Superior temporal gyrus (tissue), 1 donor: ENCODE results near the gene GLS.
"Not testable (repeated sequence)": the region's sequence is repeated elsewhere in the genome, so short reads cannot be mapped to it uniquely, and the experiment has no call there.

Experiments used
- DNase-seq: peaks from one replicate; pipeline ENCODE4 v3.0.0-alpha.2; 2016; ENCODE audit errors: extremely low spot score

Gene GLS

GRCh38 chr2:190885844-190886243 lies 5.2 kb downstream of the GLS start:
- not testable (repeated sequence) for DNase-seq

GRCh38 chr2:190887089-190887488 lies 6.5 kb downstream of the GLS start:
- no peak for DNase-seq

GRCh38 chr2:190888449-190888848 lies 7.8 kb downstream of the GLS start:
- no peak for DNase-seq

GRCh38 chr2:190889175-190889943 lies 8.7 kb downstream of the GLS start:
- DNase-seq = no peak

- DNase-seq = no peak
These were observed 10.8 kb downstream of the GLS start for GRCh38 chr2:190891372-190891771.

- DNase-seq = no peak
These were observed 11.3 kb downstream of the GLS start for GRCh38 chr2:190891889-190892288.

GRCh38 chr2:190893157-190893556 lies 12.5 kb downstream of the GLS start:
- DNase-seq = no peak

- DNase-seq = no peak
These were observed 15.9 kb downstream of the GLS start for GRCh38 chr2:190896477-190896876.

- no peak for DNase-seq
These were observed 23.3 kb downstream of the GLS start for GRCh38 chr2:190903693-190904450.

- DNase-seq = no peak
These were observed 24.1 kb downstream of the GLS start for GRCh38 chr2:190904640-190905261.

GRCh38 chr2:190908532-190908931 lies 27.9 kb downstream of the GLS start:
- no peak for DNase-seq

GRCh38 chr2:190909680-190910079 lies 29.1 kb downstream of the GLS start:
- DNase-seq = no peak

GRCh38 chr2:190910341-190911136 lies 29.9 kb downstream of the GLS start:
- DNase-seq = no peak

GRCh38 chr2:190911813-190912212 lies 31.2 kb downstream of the GLS start:
- no peak for DNase-seq

- DNase-seq = no peak
These were observed 32.1 kb downstream of the GLS start for GRCh38 chr2:190912726-190913125.

- no peak for DNase-seq
These were observed 33.1 kb downstream of the GLS start for GRCh38 chr2:190913725-190914124.

GRCh38 chr2:190916829-190917228 lies 36.2 kb downstream of the GLS start:
- DNase-seq = no peak

- DNase-seq = no peak
These were observed 39.5 kb downstream of the GLS start for GRCh38 chr2:190920085-190920484.

- no peak for DNase-seq
These were observed 41.8 kb downstream of the GLS start for GRCh38 chr2:190922376-190922775.

GRCh38 chr2:190927301-190927700 lies 46.7 kb downstream of the GLS start:
- DNase-seq = no peak

GRCh38 chr2:190929919-190930318 lies 49.3 kb downstream of the GLS start:
- DNase-seq = no peak

- DNase-seq = no peak
These were observed 49.8 kb downstream of the GLS start for GRCh38 chr2:190930411-190930810.
